HG02642 (cell line): ENCODE measurements around the gene MKX.

Experiments
- ATAC-seq: cut with Tn5 transposase; IDR thresholded peaks from one replicate; pipeline ENCODE4 v1.9.1; 2021; ENCODE audit warnings: mild to moderate bottlenecking; ENCODE audit not compliant: unreplicated experiment, poor library complexity

The MKX gene

GRCh38 chr10:27745732-27746396 is at the start of gene MKX:
Gene MKX (minus strand): TSS chr10:27745819. CDS start chr10:27743415, 2,404 bp downstream.
- no peak for ATAC-seq

DNA sequence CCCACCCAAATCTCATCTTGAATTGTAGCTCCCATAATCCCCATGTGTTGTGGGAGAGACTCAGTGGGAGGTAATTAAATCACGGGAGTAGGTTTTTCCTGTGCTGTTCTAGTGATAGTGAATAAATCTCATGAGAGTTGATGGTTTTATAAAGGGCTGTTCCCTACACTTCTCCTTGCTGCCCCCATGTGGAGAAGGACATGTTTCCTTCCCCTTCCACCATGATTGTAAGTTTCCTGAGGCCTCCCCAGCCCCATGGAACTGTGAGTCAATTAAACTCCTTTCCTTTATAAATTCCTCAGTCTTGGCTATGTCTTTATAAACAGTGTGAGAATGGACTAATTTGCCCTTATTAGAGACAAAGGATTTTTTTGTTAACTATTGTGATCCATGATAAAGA is 48.5 kb upstream of the MKX start:
- no peak for ATAC-seq

DNA sequence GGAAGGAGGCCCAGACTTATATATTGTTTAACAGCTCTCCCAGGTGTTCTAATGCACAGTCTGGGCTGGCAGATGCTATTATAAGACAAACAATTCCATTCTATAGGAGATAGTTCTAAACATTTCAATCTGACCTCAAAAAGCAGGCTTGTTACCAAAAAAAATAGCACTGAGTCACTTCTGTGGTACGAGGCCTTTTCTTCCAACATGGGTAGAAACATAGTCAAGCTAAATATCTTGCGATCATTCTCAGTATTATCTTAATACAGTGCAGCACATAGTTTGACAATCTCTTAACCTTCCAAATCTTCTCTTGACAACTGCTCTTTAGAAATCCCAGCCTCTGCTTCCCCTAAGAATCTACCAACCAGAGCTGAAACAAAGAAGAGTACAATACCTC is 46.6 kb upstream of the MKX start:
- no peak for ATAC-seq

DNA sequence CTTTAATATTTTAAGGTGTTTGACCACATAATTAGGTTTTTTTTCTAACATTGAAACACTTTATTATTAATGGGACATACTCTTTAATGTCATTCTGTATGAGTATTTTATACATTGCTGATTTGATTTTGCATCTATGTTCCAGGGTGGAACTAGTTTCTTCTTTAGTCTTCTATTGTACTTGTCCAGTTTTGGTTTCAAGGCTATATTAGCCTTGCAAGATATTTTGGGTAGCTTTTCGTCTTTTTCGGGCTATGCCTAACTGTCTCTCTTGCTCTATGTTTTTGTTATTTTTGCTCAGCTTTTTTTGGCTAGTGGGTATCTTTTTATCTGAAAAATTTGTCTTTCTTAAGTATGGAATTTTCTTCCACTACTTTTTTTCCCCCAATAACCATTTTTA is 38.7 kb upstream of the MKX start:
- no peak for ATAC-seq

DNA sequence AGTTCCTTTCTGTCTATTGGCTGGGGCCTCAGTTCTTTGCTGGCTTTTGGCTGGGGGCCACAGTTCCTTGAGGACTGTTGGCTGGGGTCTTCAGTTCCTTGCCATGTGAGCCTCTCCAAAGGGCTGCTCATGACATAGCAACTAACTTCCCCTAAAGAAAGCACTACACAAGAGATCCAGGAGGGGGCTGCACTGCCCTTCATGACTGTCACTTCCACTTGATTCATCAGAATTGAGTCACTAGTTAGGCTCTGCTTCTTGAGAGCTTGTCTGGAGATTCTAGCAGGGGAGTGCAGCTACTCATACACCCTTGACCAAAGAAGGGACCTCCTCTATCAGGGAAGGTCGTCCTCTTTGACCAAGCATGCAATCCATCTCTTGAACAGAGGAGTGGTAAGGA is 38.0 kb upstream of the MKX start:
- peak; percentile 52 for ATAC-seq

DNA sequence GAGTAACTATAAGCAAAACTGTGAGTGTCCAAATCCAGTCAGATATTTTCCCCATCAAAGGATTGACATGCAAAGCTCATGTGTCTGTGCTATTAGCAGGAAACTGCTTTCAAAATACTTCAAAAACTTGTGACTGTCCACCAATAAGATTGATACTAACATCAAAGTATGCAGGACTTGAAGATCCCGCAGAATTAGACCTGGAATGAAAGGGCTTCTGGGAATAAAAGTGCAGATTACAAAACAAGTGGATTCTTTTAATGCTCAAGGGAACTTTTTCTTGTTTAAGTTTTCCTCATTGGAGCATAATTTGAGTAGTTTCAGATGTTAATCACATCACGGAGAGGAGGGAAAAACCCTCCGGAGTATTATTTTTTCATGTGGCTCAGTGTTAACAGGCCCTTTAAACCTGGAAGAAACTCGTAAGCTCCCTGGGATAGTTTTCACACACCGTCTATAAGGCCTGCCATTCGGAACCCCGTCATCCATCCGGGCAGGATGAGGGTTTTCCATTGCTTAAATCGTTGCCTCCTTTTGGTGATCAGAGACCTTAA is 33.9 kb upstream of the MKX start:
- ATAC-seq = no peak

DNA sequence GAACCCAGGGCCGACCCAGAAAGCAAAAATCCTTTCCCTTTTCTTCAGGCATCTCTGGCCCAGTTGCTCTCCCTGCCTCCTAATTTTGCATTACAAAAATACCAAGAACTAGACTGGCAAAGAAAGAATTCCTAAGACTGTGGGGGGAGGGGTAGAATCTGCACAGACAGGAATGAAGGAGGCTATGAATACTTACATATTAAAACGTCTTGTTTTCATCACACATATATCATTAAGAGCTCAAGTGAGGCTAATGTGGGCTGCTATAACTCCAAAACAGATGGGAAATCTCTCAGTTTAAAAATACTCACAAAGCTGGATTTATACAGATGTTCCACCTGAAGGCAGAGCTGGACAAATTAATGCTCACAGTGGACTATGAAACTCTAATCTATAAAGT is 29.2 kb upstream of the MKX start:
- no peak for ATAC-seq

- no peak for ATAC-seq
Measured at GRCh38 chr10:27771231-27771630, 25.6 kb upstream of the MKX start.

- no peak for ATAC-seq
Measured at GRCh38 chr10:27770181-27770580, 24.6 kb upstream of the MKX start.

GRCh38 chr10:27760867-27761266 is 15.2 kb upstream of the MKX start:
- ATAC-seq = no peak

DNA sequence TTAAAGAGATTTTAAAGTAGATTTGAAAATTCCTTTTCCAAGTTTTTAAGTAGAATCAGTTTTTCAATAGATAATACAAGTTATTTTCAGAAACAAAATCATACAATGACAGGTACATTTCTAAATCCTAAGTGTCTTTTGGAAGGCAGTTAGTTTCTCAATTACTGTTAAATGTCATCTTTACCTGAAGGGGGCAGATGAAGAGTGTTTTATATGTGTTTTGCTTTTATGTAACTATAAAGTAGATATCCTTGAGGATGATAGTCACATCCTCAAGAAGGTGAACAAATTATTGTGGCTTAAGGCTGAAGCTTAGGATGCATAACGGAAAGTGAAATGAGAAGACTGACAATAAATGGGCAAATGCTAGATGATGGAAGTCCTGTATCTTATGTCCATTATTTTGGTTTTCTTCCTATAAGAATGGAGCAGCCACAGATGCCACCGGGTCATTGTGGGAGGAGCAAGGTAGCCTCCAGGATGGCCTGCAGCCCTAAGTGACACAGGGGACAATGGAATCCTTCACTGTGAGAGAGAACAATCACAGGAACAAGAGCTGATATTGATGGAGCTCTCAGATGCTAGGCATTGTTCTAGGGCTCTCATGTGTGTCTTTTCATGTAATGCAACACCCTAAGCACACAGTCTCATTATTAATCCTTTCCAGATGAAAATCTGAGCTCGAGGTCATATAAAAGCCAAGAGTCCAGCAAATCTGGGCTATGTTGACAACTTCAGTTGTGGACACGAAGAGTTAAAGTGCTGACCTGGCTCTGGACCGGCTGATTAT is 14.1 kb upstream of the MKX start:
- ATAC-seq = no peak

DNA sequence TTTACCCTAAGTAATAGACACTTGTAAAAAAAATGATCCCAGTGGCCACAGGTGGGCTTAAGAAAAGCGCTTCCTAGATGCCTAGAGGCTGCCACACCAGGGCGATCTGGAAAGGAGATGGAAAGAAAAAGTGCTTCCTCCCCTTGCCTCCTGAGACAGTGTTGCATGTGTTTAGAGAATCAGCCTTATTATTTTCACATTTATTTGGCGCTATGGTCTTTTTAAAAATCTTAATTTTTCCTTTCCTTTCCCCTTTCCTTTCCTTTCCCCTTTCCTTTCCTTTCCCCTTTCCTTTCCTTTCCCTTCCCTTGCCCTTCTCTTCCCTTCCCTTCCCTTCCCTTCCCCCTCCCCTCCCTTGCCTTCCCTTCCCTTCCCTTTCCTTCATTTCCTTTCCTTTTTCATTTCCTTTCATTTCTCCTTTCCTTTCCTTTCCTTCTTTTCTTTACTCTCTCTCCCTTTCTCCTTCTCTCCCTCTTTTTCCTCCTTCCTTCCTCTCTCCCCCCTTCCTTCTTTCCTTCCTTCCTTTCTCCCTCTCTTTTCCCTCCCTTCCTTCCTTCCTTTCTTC is 7.1 kb upstream of the MKX start:
- no peak for ATAC-seq

DNA sequence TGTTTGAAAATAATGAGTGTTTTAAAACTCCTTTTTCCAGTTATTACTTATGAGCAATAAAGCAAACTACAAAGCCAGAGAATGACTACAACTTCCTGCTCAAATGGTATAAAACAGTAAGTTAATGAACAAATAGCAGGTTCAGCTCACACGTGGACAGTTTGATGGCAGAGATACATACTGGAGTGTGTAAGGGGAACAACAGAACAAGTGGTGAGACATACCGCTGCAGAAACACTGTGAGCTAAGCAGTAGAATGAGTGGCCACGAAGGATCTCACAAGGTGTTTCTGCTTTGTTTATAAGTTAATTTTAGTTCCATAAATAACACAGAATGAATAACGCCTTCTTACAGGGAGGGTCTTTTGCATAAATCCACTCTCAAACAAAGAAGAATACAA is 3.0 kb upstream of the MKX start:
- no peak for ATAC-seq

GRCh38 chr10:27747096-27747451 is 1.5 kb upstream of the MKX start:
- no peak for ATAC-seq

DNA sequence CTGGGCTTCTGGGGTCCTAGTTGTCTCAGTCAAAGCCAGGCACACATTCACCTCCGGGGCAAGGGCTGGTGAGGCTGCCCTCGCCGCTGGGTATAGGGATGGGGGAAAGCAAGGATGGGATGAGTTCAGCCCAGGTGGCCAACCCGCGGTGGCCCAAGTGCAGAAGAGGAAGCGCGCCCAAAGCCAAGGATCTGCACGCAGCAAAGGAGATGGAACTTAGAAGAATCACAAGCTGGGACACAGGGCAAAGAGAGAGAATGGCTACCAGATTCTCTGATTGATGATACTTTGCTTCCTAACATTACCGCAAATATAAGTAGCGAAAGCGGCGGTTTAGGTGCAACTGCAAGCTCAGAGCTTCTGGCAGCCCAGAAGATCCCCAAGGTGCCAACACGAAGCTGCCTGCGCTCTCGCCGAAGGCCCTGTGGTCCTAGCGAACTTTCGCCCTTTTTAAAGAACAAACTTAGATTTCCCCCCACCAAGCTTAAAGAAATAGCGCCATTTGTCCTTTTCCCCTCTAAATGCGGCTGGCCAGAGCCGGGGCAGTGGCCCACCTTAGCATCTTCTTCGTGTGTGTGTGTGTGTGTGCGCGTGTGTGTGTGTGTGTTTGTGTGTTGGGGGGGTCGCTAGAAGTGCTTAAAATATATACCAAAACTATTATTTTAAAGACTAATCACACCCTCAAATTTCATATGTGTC is 927 bp upstream of the MKX start:
- no peak for ATAC-seq

- ATAC-seq = no peak
Measured at GRCh38 chr10:27744802-27745731, 552 bp downstream of the MKX start.

DNA sequence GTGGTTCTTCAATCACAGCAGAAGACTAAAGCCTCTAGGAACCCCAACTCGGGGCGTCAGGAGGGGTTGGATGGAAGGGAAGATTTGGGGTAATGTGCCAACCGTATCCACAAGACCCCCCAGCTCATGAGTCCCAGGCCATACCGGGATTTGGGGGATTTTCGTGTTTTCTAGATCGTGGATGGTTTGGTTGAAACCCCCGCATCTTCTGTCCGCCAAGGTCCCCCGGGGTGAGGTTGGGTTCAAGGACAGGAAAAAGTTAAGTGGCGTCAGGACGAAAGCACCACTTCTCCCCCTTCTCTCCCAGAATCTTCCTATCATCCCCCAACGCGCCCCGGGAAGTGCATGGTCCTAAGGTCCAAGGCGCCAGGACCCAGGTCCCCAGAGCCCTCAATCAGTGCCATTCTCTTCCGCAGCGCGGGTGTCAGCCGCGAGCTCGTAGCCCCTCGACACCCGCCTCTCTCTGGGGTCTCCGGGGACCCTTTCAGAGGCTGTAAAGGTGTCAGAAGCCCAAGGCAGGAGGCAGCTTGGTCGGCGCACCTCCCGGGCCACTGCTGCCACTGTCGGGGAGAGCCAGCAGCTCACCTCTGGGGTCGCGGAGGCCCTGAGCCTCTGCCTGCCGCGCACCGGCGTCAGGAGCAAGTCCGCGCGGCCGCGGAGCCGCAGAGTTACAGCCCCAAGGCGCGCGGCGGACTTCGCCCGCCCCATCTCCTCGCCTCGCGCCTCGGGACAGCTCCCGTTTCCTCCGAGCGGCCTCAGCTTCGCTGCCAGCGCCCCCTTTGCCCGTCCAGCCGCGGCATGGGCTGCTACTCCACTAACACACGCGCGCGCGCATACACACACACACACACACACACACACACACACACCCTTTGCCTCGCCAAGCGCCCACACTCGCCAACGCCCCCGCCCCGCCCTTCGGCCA is 1.5 kb downstream of the MKX start:
- no peak for ATAC-seq

DNA sequence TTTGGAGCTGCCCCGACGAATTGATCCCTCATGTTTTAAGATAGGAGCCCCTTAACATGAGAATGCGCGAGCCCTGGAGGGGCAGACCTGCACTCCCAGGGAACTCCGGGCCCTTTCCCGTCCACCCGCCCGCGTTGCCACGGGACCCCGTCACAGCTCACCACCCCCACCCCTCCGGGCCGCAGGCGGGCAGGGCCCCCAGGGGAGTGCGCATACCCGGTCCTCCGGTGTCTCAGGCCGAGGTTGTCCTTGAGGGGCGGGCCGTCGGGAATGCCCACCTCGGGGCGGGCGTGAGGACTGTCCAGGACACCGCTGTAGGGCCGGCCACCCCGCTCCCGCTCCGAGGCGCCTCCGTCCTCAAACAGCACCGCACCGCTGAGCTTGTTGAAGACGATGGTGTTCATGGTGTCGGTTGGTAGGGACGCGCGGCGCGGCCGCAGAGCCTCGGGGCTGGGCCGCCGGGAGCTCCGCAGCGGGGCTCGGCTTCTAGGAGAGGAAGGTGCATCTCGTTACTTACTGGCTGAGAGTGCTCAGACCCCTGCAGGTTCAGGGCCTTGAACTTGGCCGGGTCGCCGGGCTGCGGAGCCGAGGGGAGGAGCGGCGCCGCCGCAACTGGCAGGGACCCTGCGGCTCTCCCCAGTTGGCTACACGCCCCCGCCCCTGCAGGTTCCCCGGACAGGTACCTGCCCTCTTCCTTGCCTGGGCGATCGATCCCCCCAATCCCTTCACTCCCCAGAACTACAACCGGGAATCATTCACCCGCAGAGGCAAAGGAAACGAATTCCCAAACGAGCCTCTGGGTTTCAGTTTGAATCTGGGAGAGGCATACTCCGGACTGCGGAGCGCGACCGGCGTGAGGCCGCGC is 2.4 kb downstream of the MKX start:
- ATAC-seq = no peak
